Panc1 (cell line): ENCODE results near the gene CREB5. TPM values are rescaled to one million over a fixed set of nuclear protein-coding genes. Genes with fewer than 3 reads are reported as not detected.

Source experiments
- ATAC-seq: fragments of 200-7000 bp; cut with Tn5 transposase; 2 replicates; pipeline ENCODE4 v1.9.1; 2020; ENCODE audit warnings: mild to moderate bottlenecking, moderate library complexity
- BruUV-seq: library from RNA; stranded (reverse); fragments of 400-500 nt; replicated peaks from 2 replicates; lab custom pipeline; 2021; lab: Mats Ljungman, UMichigan
- CTCF ChIA-PET: fragments of 300-600 bp; sonication (Branson Sonifier 250); formaldehyde crosslinking; loops from one replicate; lab custom pipeline; 2022; ENCODE audit warnings: antibody characterized with exemption; lab: Charles Lee
- POLR2A ChIA-PET: fragments of 300-600 bp; sonication (Branson Sonifier 250); formaldehyde crosslinking; loops from one replicate; lab custom pipeline; 2022; ENCODE audit warnings: antibody characterized with exemption; lab: Charles Lee
- DNase-seq: peaks from one replicate; pipeline ENCODE4 v3.0.0-alpha.2; 2010; ENCODE audit warnings: low read depth, low spot score
- H3K27ac ChIP-seq: 2 replicates; pipeline ENCODE4 v1.5.1; 2011; ENCODE audit warnings: mild to moderate bottlenecking, low read length, inconsistent platforms
- H3K27me3 ChIP-seq: fragments of 200-500 bp; sonication (Bioruptor generic); 2 replicates; pipeline ENCODE4 v1.6.0; 2014; ENCODE audit warnings: low read length, inconsistent platforms; ENCODE audit not compliant: control insufficient read depth, insufficient read depth
- H3K36me3 ChIP-seq: fragments of 200-500 bp; sonication (Bioruptor generic); 2 replicates; pipeline ENCODE4 v1.5.1; 2014; ENCODE audit warnings: inconsistent platforms, mild to moderate bottlenecking, low read length, moderate library complexity; ENCODE audit not compliant: control insufficient read depth, insufficient read depth
- H3K4me1 ChIP-seq: 2 replicates; pipeline ENCODE4 v1.5.1; 2011; ENCODE audit warnings: inconsistent platforms, mild to moderate bottlenecking, low read length, moderate library complexity; ENCODE audit not compliant: control insufficient read depth, insufficient read depth
- H3K4me3 ChIP-seq, 2 experiments: 2 replicates each; pipeline ENCODE4 v1.5.1; 2011 to 2012; ENCODE audit warnings: low read depth in 2 of 2, low read length in 2 of 2, mild to moderate bottlenecking in 2 of 2, inconsistent platforms in 1 of 2, moderate library complexity in 1 of 2
- H3K9me3 ChIP-seq: fragments of 200-500 bp; sonication (Bioruptor generic); 2 replicates; pipeline ENCODE4 v1.5.1; 2014; ENCODE audit warnings: low read depth, mild to moderate bottlenecking, inconsistent platforms, low read length, moderate library complexity; ENCODE audit not compliant: control insufficient read depth, insufficient read depth
- CTCF ChIP-seq: fragments of 450-650 bp; IDR thresholded peaks from 2 replicates; pipeline ENCODE4 v1.5.1; 2017; ENCODE audit warnings: mild to moderate bottlenecking
- POLR2AphosphoS5 ChIP-seq: IDR thresholded peaks from 2 replicates; pipeline ENCODE4 v1.6.1; 2012; ENCODE audit warnings: mild to moderate bottlenecking, low read depth, low read length, moderate library complexity
- REST ChIP-seq, 2 experiments: IDR thresholded peaks; 2 replicates each; pipeline ENCODE4 v1.6.1; 2011 to 2012; ENCODE audit warnings: low read depth in 2 of 2, control low read depth in 1 of 2, low read length in 1 of 2, mild to moderate bottlenecking in 1 of 2, moderate library complexity in 1 of 2; ENCODE audit not compliant: insufficient read depth in 1 of 2
- SIN3A ChIP-seq: IDR thresholded peaks from 2 replicates; pipeline ENCODE4 v1.6.1; 2012; ENCODE audit warnings: low read depth, mild to moderate bottlenecking, low read length, moderate library complexity, borderline replicate concordance; ENCODE audit not compliant: insufficient read depth
- TCF7L2 ChIP-seq: IDR thresholded peaks from 2 replicates; pipeline ENCODE4 v1.6.1; 2011; ENCODE audit warnings: mild to moderate bottlenecking, low read depth, low read length, inconsistent platforms
- in situ Hi-C: cut with HindIII; loops from 2 replicates; pipeline ENCODE4 v1.10.0; 2016; ENCODE audit warnings: low sequenced_read_pairs, low pct_unique_long_range_greater_than_20kb
- intact Hi-C: fragments of 100-400 bp; cut with micrococcal nuclease; formaldehyde crosslinking; loops from one replicate; pipeline ENCODE4 v1.10.0; 2022; ENCODE audit not compliant: unreplicated experiment
- total RNA-seq: library from RNA; stranded (reverse); gene quantifications from one replicate; pipeline ENCODE4 v1.2.1, GENCODE V29; 2021; ENCODE audit not compliant: unreplicated experiment

Gene CREB5
- total RNA-seq, 1 experiment from 2014 or later: 3.1 TPM

- no peaks in the 10 kb centered on the region for H3K4me1 ChIP-seq
- ATAC-seq (no peak), DNase-seq (no peak)
- CTCF ChIA-PET: interaction anchor here (0.6 kb wide), 1 partner anchor 34 kb away, joined by 3 read pairs; no protein-coding TSS in a partner anchor
- H3K27ac ChIP-seq: no peak overlapping the region
- TF ChIP-seq CTCF: no peak
- no peak for TF ChIP-seq REST (IDR thresholded peaks at IDR 0.05; ENCODE audit: insufficient read depth in 1 of 2, low read depth in 2 of 2, low read length in 1 of 2)
- no peak for TF ChIP-seq TCF7L2
- TF ChIP-seq POLR2AphosphoS5: no peak
- TF ChIP-seq SIN3A: no peak
- POLR2A ChIA-PET: no interaction called here
- in situ Hi-C loops: no loop called here
- no peak overlapping the region for H3K4me3 ChIP-seq
- no peaks in the 10 kb centered on the region for H3K9me3 ChIP-seq
- H3K36me3 ChIP-seq: no peaks in the 10 kb centered on the region
- intact Hi-C loops: no loop called here
- BruUV-seq: no TSS peak
- peaks cover 14% of the 10 kb centered on the region for H3K27me3 ChIP-seq
Measured at GRCh38 chr7:28564755-28565374, 152.5 kb downstream of the CREB5 start.

- ChIA-PET POLR2A (no interaction called here), CTCF (no interaction called here)
- Histone ChIP-seq H3K4me1 (no peaks in the 10 kb centered on the region), H3K36me3 (no peaks in the 10 kb centered on the region), H3K27ac (no peak overlapping the region), H3K4me3 (no peak overlapping the region), H3K27me3 (peaks cover 14% of the 10 kb centered on the region), H3K9me3 (no peaks in the 10 kb centered on the region)
- ATAC-seq (no peak), DNase-seq (no peak)
- BruUV-seq: no TSS peak
- in situ Hi-C loops (no loop called here), intact Hi-C loops (no loop called here)
- no peak for TF ChIP-seq CTCF
- no peak for TF ChIP-seq SIN3A
- no peak for TF ChIP-seq TCF7L2
Measured at GRCh38 chr7:28565980-28566379, 153.7 kb downstream of the CREB5 start.
